SU-DHL-6 (cell line): ENCODE data around the gene IFNL1.

ENCODE experiments used
- CTCF ChIP-seq: fragments of 200-600 bp; sonication (generic); IDR thresholded peaks from one replicate; pipeline ENCODE4 v1.5.1; 2017; ENCODE audit warnings: antibody characterized with exemption, mild to moderate bottlenecking, low read length, moderate library complexity; ENCODE audit not compliant: insufficient read depth, poor library complexity, severe bottlenecking
- EZH2phosphoT487 ChIP-seq: fragments of 200-600 bp; sonication (generic), shearing (Covaris generic); conservative IDR thresholded peaks from 2 replicates; pipeline ENCODE4 v1.6.1; 2018; ENCODE audit warnings: mild to moderate bottlenecking, antibody characterized with exemption, low read length, moderate library complexity, mixed read lengths

- TF ChIP-seq EZH2phosphoT487: no peak
- TF ChIP-seq CTCF: no peak
These were observed 42.6 kb upstream of the IFNL1 start for GRCh38 chr19:39253374-39254149.
